ENCODE data around the gene CCND3. TPM values are rescaled to one million over a fixed set of nuclear protein-coding genes. Genes with fewer than 3 reads are reported as not detected.

Gene CCND3
- total and polyA plus RNA-seq, 2 of the 8 experiments (the other 6 are each of a cell fraction or from before 2014, with no cell fraction given), result 30.6 to 32.9 TPM

GRCh38 chr6:41966961-41967311, 25.3 kb upstream of the CCND3 start:
- Histone ChIP-seq H3K79me1 (ENCODE audit: low read depth, low read length) (no peaks in the 10 kb centered on the region), H4K91ac (replicated peaks; ENCODE audit: insufficient read length, low read length) (no peak overlapping the region), H3K36me3 (ENCODE audit: control insufficient read depth in 2 of 4, insufficient read depth in 4 of 4, low read length in 3 of 4) (no peaks in the 10 kb centered on the region), H3K9me3 (ENCODE audit: insufficient read depth in 2 of 2, low read depth in 1 of 2, low read length in 1 of 2) (no peaks in the 10 kb centered on the region), H2BK12ac (ENCODE audit: low read depth, low read length) (peak overlapping the region; percentile 55; the same call in 1 of the 2 replicates), H2BK15ac (ENCODE audit: low read length) (no peak overlapping the region), H3K23me2 (ENCODE audit: low read depth, low read length) (peaks cover 4% of the 10 kb centered on the region; the same call in 1 of the 2 replicates), H3K4me1 (replicated peaks in 1 of 4; ENCODE audit: control insufficient read depth in 3 of 4, insufficient read depth in 4 of 4, low read length in 3 of 4) (peaks cover 15 to 28% (median 23%) of the 10 kb centered on the region in 4 experiments), H4K20me1 (replicated peaks in 1 of 2; ENCODE audit: control insufficient read depth in 1 of 2, insufficient read depth in 2 of 2, low read length in 2 of 2) (peaks cover 0 to 3% of the 10 kb centered on the region in 2 experiments), H2AK5ac (ENCODE audit: low read depth, low read length) (no peak overlapping the region), H3K4ac (replicated peaks; ENCODE audit: insufficient read length, low read depth, low read length) (no peak overlapping the region), H2AFZ (ENCODE audit: low read length) (no peak overlapping the region), H3K14ac (ENCODE audit: insufficient read length) (no peak overlapping the region), H2BK120ac (replicated peaks; ENCODE audit: low read depth, low read length) (no peak overlapping the region), H3K27me3 (replicated peaks in 1 of 4; ENCODE audit: control insufficient read depth in 3 of 4, extremely low read depth in 1 of 4, insufficient read depth in 3 of 4, low read length in 3 of 4) (no peaks in the 10 kb centered on the region; a peak in 1 of 7 replicates), H3K56ac (replicated peaks; ENCODE audit: insufficient read length, low read depth, low read length) (no peak overlapping the region), H3K79me2 (ENCODE audit: control insufficient read depth in 1 of 2, insufficient read depth in 2 of 2, low read length in 2 of 2) (no peaks in the 10 kb centered on the region), H4K8ac (ENCODE audit: extremely low read depth, insufficient read depth, low read length) (no peak overlapping the region), H2BK20ac (ENCODE audit: low read length) (no peak overlapping the region), H3K23ac (ENCODE audit: insufficient read length) (no peak overlapping the region), H3K18ac (ENCODE audit: extremely low read depth, low read length) (no peak overlapping the region), H2BK5ac (ENCODE audit: low read depth, low read length) (peak overlapping the region; percentile 87; the same call in 1 of the 2 replicates), H3K27ac (ENCODE audit: low read depth, low read length) (no peak overlapping the region), H3K4me3 (ENCODE audit: extremely low read depth in 1 of 4, insufficient read depth in 2 of 4, low read depth in 3 of 4, low read length in 4 of 4) (no peak overlapping the region; a peak in 1 of 8 replicates), H3K9ac (replicated peaks in 1 of 4; ENCODE audit: extremely low read depth in 1 of 4, low read depth in 3 of 4, low read length in 3 of 4) (no peak overlapping the region), H4K5ac (ENCODE audit: insufficient read length, low read depth, low read length) (peak overlapping the region; percentile 4), H3K4me2 (ENCODE audit: insufficient read depth in 1 of 2, low read depth in 2 of 2, low read length in 2 of 2) (0 out of 4 replicates have a peak overlapping the region, but pooled peaks of 1 of the 2 experiments have one; percentile 4)
- ChIA-PET POLR2A (ENCODE audit: partially characterized antibody) (interaction anchor here (0.8 to 2.4 kb wide), 4 partner anchors 31 to 129 kb away, joined by 3 to 11 read pairs (median 4); partner anchors contain the start of genes BYSL and MED20), CTCF (ENCODE audit: partially characterized antibody) (interaction anchor here (1.6 to 3.0 kb wide), 5 partner anchors 22 to 191 kb away, joined by 3 to 14 read pairs (median 4); partner anchors contain the start of genes BYSL and MED20)
- FAIRE-seq (no peak), DNase-seq (ENCODE audit: low read depth in 1 of 2, low spot score in 2 of 2) (no peak)
- TF ChIP-seq JUND (IDR thresholded peaks at IDR 0.05; ENCODE audit: low read length) (peak; percentile 53; the same call in 1 of the 2 replicates), BACH1 (IDR thresholded peaks at IDR 0.05; ENCODE audit: low read length) (peak; percentile 94), MAFK (IDR thresholded peaks at IDR 0.05; ENCODE audit: low read depth, low read length) (peak; percentile 93), TAF1 (IDR thresholded peaks at IDR 0.05; ENCODE audit: low read depth, low read length) (0 out of 2 replicates have a peak, but pooled peaks have one; percentile 46), TEAD4 (IDR thresholded peaks at IDR 0.05; ENCODE audit: low read depth, low read length) (no peak)
- 57% methylated on average over 4 of the region's 4 CpGs; no CpG with 5 or more reads in 1 of the 2 experiments for WGBS, 2 experiments (ENCODE audit: extremely low coverage in 1 of 2, insufficient coverage in 1 of 2, insufficient read length in 1 of 2, insufficient replicate concordance in 2 of 2, low coverage in 1 of 2, low lambda C conversion rate in 2 of 2, missing lambda C conversion rate in 1 of 2)

Data from H1 (cell line).